ENCODE measurements around the gene CAMP. TPM values are rescaled to one million over a fixed set of nuclear protein-coding genes. Genes with fewer than 3 reads are reported as not detected.

The CAMP gene
- total RNA-seq, 2 experiments from 2014 or later, result not detected

GRCh38 chr3:48256557-48256956 lies 33.3 kb downstream of the CAMP start:
- ATAC-seq (ENCODE audit: poor library complexity) (no peak), DNase-seq (no peak)
- no peaks in the 10 kb centered on the region for H3K27me3 ChIP-seq (ENCODE audit: control insufficient read depth in 1 of 2, insufficient read depth in 2 of 2, low read length in 2 of 2)
- no peaks in the 10 kb centered on the region for H3K9me3 ChIP-seq (ENCODE audit: control insufficient read depth in 1 of 2, insufficient read depth in 1 of 2, low read length in 2 of 2)
- Mint-ChIP-seq H3K36me3 (ENCODE audit: low read depth) (peaks cover 61% of the 10 kb centered on the region), H3K9me3 (no peaks in the 10 kb centered on the region), H3K27me3 (no peaks in the 10 kb centered on the region), H3K27ac (no peak overlapping the region), H3K4me3 (no peak overlapping the region), H3K4me1 (ENCODE audit: low read depth) (peaks cover 23% of the 10 kb centered on the region)
- H3K36me3 ChIP-seq (ENCODE audit: insufficient read depth, low read length), result peaks cover 44% of the 10 kb centered on the region
- no peak overlapping the region for H3K4me3 ChIP-seq (ENCODE audit: low read length)
- intact Hi-C loops (cut with DNase I, micrococcal nuclease), result no loop called here
- TF ChIP-seq CTCF (IDR thresholded peaks at IDR 0.05), result no peak
- ChIA-PET CTCF (no interaction called here), POLR2A (interaction anchor here (0.8 to 1.1 kb wide), 2 partner anchors 15 to 26 kb away, joined by 3 read pairs; no protein-coding TSS in a partner anchor)
- H3K27ac ChIP-seq (ENCODE audit: low read depth in 1 of 2, low read length in 2 of 2), result no peak overlapping the region
- H3K4me1 ChIP-seq (ENCODE audit: insufficient read depth, low read length), result no peaks in the 10 kb centered on the region

GRCh38 chr3:48258530-48258929 lies 35.2 kb downstream of the CAMP start:
- peaks cover 23% of the 10 kb centered on the region for H3K4me1 Mint-ChIP-seq (ENCODE audit: low read depth)
- Histone ChIP-seq H3K27me3 (ENCODE audit: control insufficient read depth in 1 of 2, insufficient read depth in 2 of 2, low read length in 2 of 2) (no peaks in the 10 kb centered on the region), H3K36me3 (ENCODE audit: insufficient read depth, low read length) (peaks cover 60% of the 10 kb centered on the region), H3K27ac (ENCODE audit: low read depth in 1 of 2, low read length in 2 of 2) (no peak overlapping the region), H3K4me1 (ENCODE audit: insufficient read depth, low read length) (no peaks in the 10 kb centered on the region), H3K9me3 (ENCODE audit: control insufficient read depth in 1 of 2, insufficient read depth in 1 of 2, low read length in 2 of 2) (no peaks in the 10 kb centered on the region), H3K4me3 (ENCODE audit: low read length) (no peak overlapping the region)
- no peak overlapping the region for H3K27ac Mint-ChIP-seq
- no peak for TF ChIP-seq CTCF (IDR thresholded peaks at IDR 0.05)
- intact Hi-C loops (cut with DNase I, micrococcal nuclease), result no loop called here
- DNase-seq, result no peak
- H3K36me3 Mint-ChIP-seq (ENCODE audit: low read depth), result peaks cover 69% of the 10 kb centered on the region
- CTCF ChIA-PET, result no interaction called here
- ATAC-seq (ENCODE audit: poor library complexity), result no peak
- no peaks in the 10 kb centered on the region for H3K27me3 Mint-ChIP-seq
- POLR2A ChIA-PET, result no interaction called here
- no peaks in the 10 kb centered on the region for H3K9me3 Mint-ChIP-seq
- no peak overlapping the region for H3K4me3 Mint-ChIP-seq

- ATAC-seq (ENCODE audit: poor library complexity) (no peak), DNase-seq (no peak)
- Histone ChIP-seq H3K36me3 (ENCODE audit: insufficient read depth, low read length) (peaks cover 24% of the 10 kb centered on the region), H3K27me3 (ENCODE audit: control insufficient read depth in 1 of 2, insufficient read depth in 2 of 2, low read length in 2 of 2) (no peaks in the 10 kb centered on the region), H3K9me3 (ENCODE audit: control insufficient read depth in 1 of 2, insufficient read depth in 1 of 2, low read length in 2 of 2) (no peaks in the 10 kb centered on the region), H3K27ac (ENCODE audit: low read depth in 1 of 2, low read length in 2 of 2) (peak overlapping the region; percentile 41 to 67), H3K4me1 (ENCODE audit: insufficient read depth, low read length) (peaks cover 26% of the 10 kb centered on the region), H3K4me3 (ENCODE audit: low read length) (no peak overlapping the region)
- Mint-ChIP-seq H3K4me1 (ENCODE audit: low read depth) (peaks cover 35% of the 10 kb centered on the region), H3K27ac (peak overlapping the region; percentile 87), H3K4me3 (peak overlapping the region; percentile 39), H3K9me3 (no peaks in the 10 kb centered on the region), H3K27me3 (no peaks in the 10 kb centered on the region), H3K36me3 (ENCODE audit: low read depth) (peaks cover 25% of the 10 kb centered on the region)
- intact Hi-C loops (cut with DNase I, micrococcal nuclease), result loop anchor here (1.0 to 2.0 kb wide), 3 partner anchors 26 to 79 kb away; partner anchors contain the start of genes NME6 (in 2 of the 2), ZNF589 (in 2 of the 2) and CDC25A (in 1 of the 2)
- ChIA-PET POLR2A (interaction anchor here (0.9 to 3.3 kb wide), 6 partner anchors 10 to 289 kb away, joined by 4 to 32 read pairs (median 6); partner anchors contain the start of genes NME6, PFKFB4 and ZNF589), CTCF (interaction anchor here (1.3 to 5.6 kb wide), 7 partner anchors 13 to 290 kb away, joined by 3 to 38 read pairs (median 5); partner anchors contain the start of genes NME6 and ZNF589)
- TF ChIP-seq CTCF (IDR thresholded peaks at IDR 0.05), result no peak
These were observed 44.5 kb downstream of the CAMP start for GRCh38 chr3:48267782-48268181.
